Breast epithelium (tissue), 4 donors: Measurements from ENCODE around the gene ZNF865. TPM values are rescaled to one million over a fixed set of nuclear protein-coding genes. Genes with fewer than 3 reads are reported as not detected.

Source experiments
- DNase-seq, 2 donors: peaks; one replicate each; pipeline ENCODE4 v3.0.0-alpha.2; 2019; ENCODE audit warnings: low spot score in 2 of 2
- H3K27ac ChIP-seq, 2 donors: fragments of 200-600 bp; sonication (generic) in 1 of 2; one replicate each; pipeline ENCODE4 v1.5.1; 2016 to 2019; ENCODE audit warnings: mild to moderate bottlenecking in 1 of 2
- H3K27me3 ChIP-seq, 2 donors: fragments of 200-600 bp; sonication (generic) in 1 of 2; one replicate each; pipeline versions ENCODE4 v1.5.1 to v1.6.0; 2017 to 2019; ENCODE audit warnings: control low read depth in 1 of 2, mild to moderate bottlenecking in 1 of 2
- H3K36me3 ChIP-seq: fragments of 200-600 bp; one replicate; pipeline ENCODE4 v1.5.1; 2019
- H3K4me1 ChIP-seq, 2 donors: fragments of 200-600 bp; sonication (generic); one replicate each; pipeline ENCODE4 v1.5.1; 2016 to 2019; ENCODE audit warnings: control low read depth in 1 of 2
- H3K4me3 ChIP-seq, 3 donors: fragments of 200-600 bp; sonication (generic); 1 replicate in 2 of 3; 2 replicates in 1 of 3; pipeline ENCODE4 v1.5.1; 2016 to 2019; ENCODE audit warnings: mild to moderate bottlenecking in 3 of 3, moderate library complexity in 2 of 3
- H3K9me3 ChIP-seq, 2 donors: fragments of 200-600 bp; sonication (generic) in 1 of 2; one replicate each; pipeline ENCODE4 v1.5.1; 2016 to 2019; ENCODE audit warnings: control low read depth in 1 of 2
- CTCF ChIP-seq, 3 donors: fragments of 450-650 bp; IDR thresholded peaks; one replicate each; pipeline ENCODE4 v1.5.1; 2016 to 2017; ENCODE audit warnings: antibody characterized with exemption in 3 of 3, mild to moderate bottlenecking in 3 of 3, moderate library complexity in 3 of 3
- POLR2A ChIP-seq: fragments of 450-650 bp; IDR thresholded peaks from one replicate; pipeline ENCODE4 v1.6.1; 2016; ENCODE audit warnings: antibody characterized with exemption, mild to moderate bottlenecking, moderate library complexity
- POLR2AphosphoS5 ChIP-seq, 3 donors: sonication (generic); formaldehyde crosslinking; IDR thresholded peaks; one replicate each; pipeline ENCODE4 v1.6.1; 2017; ENCODE audit warnings: antibody characterized with exemption in 3 of 3
- intact Hi-C: fragments of 100-400 bp; cut with DNase I; formaldehyde crosslinking; loops from one replicate; pipeline ENCODE4 v1.15.1; 2023; ENCODE audit warnings: low total_unique reads
- total RNA-seq, 3 donors: library from RNA; depleted of rRNA; stranded (reverse); fragments of >200 nt; gene quantifications; one replicate each; pipeline ENCODE4 v1.1.0, GENCODE V29; 2016

ZNF865 gene
- total RNA-seq, 3 donors from 2014 or later: 3.2 to 5.0 (median 3.9) TPM

GRCh38 chr19:55599842-55600661 is 5.4 kb upstream of the ZNF865 start, which contains the start of gene ZNF524:
Gene ZNF524 (plus strand): TSS chr19:55600288. CDS start chr19:55602113, 1,825 bp downstream.
- intact Hi-C loops: loop anchor here (5.0 kb wide), 1 partner anchor 537 kb away; no protein-coding TSS in a partner anchor
- Histone ChIP-seq H3K27ac (peak within 1 kb of the TSS; percentile 98 to 100), H3K4me3 (peak within 1 kb of the TSS; percentile 76 to 98 (median 81)), H3K9me3 (no peaks in the 10 kb centered on the region), H3K4me1 (no peaks in the 10 kb centered on the region), H3K27me3 (no peaks in the 10 kb centered on the region), H3K36me3 (no peaks in the 10 kb centered on the region)
- TF ChIP-seq POLR2AphosphoS5 (IDR thresholded peaks at IDR 0.05): peak; percentile 55 to 71 (median 57)
- no peak for TF ChIP-seq POLR2A
- peak in 1 of 3 donors; percentile 29 for TF ChIP-seq CTCF (IDR thresholded peaks at IDR 0.05)
- DNase-seq: peak; percentile 77 to 89

GRCh38 chr19:55600662-55601028 is 4.8 kb upstream of the ZNF865 start:
- Histone ChIP-seq H3K9me3 (no peaks in the 10 kb centered on the region), H3K36me3 (no peaks in the 10 kb centered on the region), H3K4me1 (no peaks in the 10 kb centered on the region), H3K27me3 (no peaks in the 10 kb centered on the region), H3K4me3 (peak overlapping the region; percentile 76 to 98 (median 81)), H3K27ac (peak overlapping the region; percentile 98 to 100)
- TF ChIP-seq POLR2A (no peak), CTCF (IDR thresholded peaks at IDR 0.05) (no peak), POLR2AphosphoS5 (IDR thresholded peaks at IDR 0.05) (no peak)
- no peak for DNase-seq
- intact Hi-C loops: no loop called here

GRCh38 chr19:55601084-55601483 is 4.4 kb upstream of the ZNF865 start:
- H3K9me3 ChIP-seq: no peaks in the 10 kb centered on the region
- H3K36me3 ChIP-seq: no peaks in the 10 kb centered on the region
- intact Hi-C loops: no loop called here
- no peak for DNase-seq
- peak overlapping the region; percentile 76 to 98 (median 81) for H3K4me3 ChIP-seq
- H3K4me1 ChIP-seq: no peaks in the 10 kb centered on the region
- TF ChIP-seq POLR2A (no peak), POLR2AphosphoS5 (IDR thresholded peaks at IDR 0.05) (peak in 1 of 3 donors; percentile 34)
- no peaks in the 10 kb centered on the region for H3K27me3 ChIP-seq
- H3K27ac ChIP-seq: peak overlapping the region; percentile 98 to 100

GRCh38 chr19:55602104-55603001 is 3.1 kb upstream of the ZNF865 start:
- DNase-seq: no peak
- intact Hi-C loops: no loop called here
- Histone ChIP-seq H3K4me1 (peaks cover 0 to 6% of the 10 kb centered on the region in 2 donors), H3K27ac (peak overlapping the region; percentile 98 to 100), H3K4me3 (no peak overlapping the region), H3K9me3 (no peaks in the 10 kb centered on the region), H3K36me3 (no peaks in the 10 kb centered on the region), H3K27me3 (no peaks in the 10 kb centered on the region)
- no peak for TF ChIP-seq CTCF (IDR thresholded peaks at IDR 0.05)
- no peak for TF ChIP-seq POLR2AphosphoS5 (IDR thresholded peaks at IDR 0.05)
- no peak for TF ChIP-seq POLR2A

- no peak for TF ChIP-seq POLR2A
Observed at GRCh38 chr19:55603115-55603514, 2.3 kb upstream of the ZNF865 start.

More at GRCh38 chr19:55603115-55603514, 2.3 kb upstream of the ZNF865 start:
- no peak overlapping the region for H3K4me3 ChIP-seq
- no peaks in the 10 kb centered on the region for H3K9me3 ChIP-seq
- H3K4me1 ChIP-seq: peaks cover 0 to 6% of the 10 kb centered on the region in 2 donors
- peak overlapping the region in 1 of 2 donors; percentile 23 for H3K27ac ChIP-seq
- no peaks in the 10 kb centered on the region for H3K27me3 ChIP-seq
- no peaks in the 10 kb centered on the region for H3K36me3 ChIP-seq
- DNase-seq: no peak
- intact Hi-C loops: no loop called here
